ENCODE data around the gene RNF14.

RNF14 gene

DNA sequence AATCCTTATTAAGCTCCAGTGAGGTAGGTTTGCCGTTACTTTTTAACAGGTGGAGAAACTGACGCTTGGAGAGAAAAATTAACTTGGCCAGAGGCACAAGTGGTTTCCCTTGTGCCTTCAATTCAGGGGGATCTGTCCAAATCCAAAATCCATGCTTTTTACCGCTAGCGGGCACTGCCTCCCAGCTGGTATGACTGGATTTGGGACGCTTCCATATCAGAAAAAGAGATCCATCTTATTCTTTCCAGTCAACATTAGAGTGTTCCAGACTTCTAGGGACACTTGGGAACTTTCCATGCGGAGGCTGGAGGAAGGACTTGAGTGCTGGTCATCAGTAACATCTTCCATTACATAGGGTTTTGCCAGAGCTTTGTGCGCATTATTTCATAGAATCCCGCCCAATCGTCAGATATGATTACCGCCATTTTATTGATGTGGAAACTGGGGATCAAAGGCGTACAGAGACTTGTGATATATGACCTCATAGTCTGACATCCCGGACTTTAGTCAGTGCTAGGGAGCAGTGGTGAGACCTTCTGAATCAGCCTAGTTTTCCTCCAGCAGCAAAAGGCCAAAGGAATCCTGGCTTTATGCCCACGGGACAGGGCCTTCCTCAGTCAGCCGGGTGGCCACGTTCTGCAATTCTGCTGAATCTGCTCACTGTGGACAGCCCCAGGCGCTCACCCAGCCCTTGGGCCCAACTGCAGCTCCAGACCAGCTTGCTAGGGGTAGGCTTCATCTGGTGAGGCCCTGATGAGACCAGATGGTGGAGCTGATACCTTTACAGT is 45.0 kb downstream of the RNF14 start:
- TF ChIP-seq, protein P1, sequence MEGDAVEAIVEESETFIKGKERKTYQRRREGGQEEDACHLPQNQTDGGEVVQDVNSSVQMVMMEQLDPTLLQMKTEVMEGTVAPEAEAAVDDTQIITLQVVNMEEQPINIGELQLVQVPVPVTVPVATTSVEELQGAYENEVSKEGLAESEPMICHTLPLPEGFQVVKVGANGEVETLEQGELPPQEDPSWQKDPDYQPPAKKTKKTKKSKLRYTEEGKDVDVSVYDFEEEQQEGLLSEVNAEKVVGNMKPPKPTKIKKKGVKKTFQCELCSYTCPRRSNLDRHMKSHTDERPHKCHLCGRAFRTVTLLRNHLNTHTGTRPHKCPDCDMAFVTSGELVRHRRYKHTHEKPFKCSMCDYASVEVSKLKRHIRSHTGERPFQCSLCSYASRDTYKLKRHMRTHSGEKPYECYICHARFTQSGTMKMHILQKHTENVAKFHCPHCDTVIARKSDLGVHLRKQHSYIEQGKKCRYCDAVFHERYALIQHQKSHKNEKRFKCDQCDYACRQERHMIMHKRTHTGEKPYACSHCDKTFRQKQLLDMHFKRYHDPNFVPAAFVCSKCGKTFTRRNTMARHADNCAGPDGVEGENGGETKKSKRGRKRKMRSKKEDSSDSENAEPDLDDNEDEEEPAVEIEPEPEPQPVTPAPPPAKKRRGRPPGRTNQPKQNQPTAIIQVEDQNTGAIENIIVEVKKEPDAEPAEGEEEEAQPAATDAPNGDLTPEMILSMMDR (IDR thresholded peaks at IDR 0.05; ENCODE audit: low read depth, low read length, missing control alignments): no peak
- DNase-seq (ENCODE audit: low read depth): no peak
- H3K4me3 ChIP-seq (ENCODE audit: low read depth, low read length): no peak overlapping the region

DNA sequence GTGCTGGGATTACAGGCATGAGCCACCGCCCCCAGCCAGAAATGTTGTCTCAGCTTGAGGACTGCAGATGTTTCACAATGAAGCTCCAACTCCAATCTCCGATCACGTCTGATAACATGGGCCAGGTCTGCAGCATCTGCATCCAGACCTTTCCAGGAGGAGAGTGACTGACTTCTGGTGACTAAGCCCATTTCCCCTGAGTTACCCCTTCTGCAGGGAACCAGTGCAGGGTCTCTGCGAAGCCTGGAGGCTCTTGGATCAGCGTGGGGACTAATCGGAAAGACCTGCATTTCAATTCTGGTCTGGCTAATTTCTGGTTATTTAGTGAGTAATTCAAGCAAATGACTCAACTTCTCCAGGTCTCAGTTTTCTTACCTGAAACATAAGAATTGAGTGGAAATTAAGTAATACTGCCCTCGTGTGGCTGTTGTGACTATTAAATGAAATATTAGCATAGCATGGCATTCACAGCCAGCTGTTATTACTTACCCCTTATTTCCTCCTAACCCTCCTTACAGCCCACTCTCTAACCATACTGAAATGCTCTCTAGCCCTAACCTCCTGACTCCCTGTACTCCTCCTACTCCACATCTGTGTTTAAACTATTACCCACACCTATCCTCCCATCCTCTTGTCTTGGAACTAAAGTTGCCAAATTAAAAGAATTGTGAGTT is 46.1 kb downstream of the RNF14 start:
- no peak overlapping the region for H3K4me3 ChIP-seq (ENCODE audit: low read depth, low read length)
- TF ChIP-seq, protein P1 (IDR thresholded peaks at IDR 0.05; ENCODE audit: low read depth, low read length, missing control alignments): peak; percentile 25
- DNase-seq (ENCODE audit: low read depth): no peak

DNA sequence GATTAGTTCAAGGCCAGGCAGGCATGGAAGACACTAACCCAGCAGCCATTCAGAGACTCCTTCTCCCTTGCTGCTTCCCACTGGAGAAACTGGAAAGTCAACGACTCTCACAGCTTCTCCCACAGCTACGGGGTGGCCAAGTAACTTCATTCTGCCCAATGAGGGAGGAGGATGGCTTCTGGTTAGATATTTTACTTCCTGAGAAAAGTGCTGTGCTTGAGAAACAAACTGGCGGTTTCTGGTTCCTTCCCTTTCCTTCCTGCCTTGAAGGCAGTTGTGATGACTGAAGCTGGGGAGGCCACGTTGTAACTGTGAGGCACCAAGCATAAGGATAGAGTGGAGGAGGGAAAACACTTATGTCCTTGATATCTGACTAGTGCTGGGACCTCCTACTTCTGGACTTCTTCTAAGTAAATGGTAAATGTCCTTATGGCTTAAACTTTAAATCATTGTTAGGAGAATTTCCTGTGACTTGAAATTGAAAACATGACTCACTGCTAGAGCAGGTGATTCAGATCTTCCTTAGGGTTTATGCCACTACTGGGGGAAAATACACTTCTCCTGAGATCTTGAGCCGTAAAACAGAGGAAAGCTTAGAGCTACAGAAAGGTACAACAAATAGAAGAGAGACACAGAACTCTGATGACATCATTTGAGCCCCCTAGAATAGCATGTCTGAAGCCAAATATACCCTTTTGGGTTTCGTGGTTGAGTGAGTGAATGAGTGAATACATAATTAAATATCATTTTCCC is 47.1 kb downstream of the RNF14 start:
- no peak overlapping the region for H3K4me3 ChIP-seq (ENCODE audit: low read depth, low read length)
- no peak for DNase-seq (ENCODE audit: low read depth)
- TF ChIP-seq, protein P1 (IDR thresholded peaks at IDR 0.05; ENCODE audit: low read depth, low read length, missing control alignments): no peak

DNA sequence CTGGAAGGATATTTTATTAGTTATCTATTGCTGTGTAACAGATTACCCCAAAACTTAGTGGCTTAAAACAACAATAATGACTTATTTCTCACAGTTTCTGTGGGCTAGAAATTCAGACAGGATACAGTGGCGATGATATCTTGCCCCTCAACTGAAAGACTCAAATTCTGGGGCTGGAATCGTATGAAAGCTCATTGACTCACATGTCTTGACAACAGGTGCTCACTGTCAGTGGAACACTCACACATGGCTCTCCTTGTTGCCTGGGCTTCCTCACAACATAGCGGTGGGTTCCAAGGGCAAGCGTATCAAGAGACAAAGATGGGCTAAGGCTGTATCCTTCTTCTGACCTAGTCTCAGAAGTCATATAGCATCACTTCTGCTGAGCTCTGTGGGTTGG is 47.7 kb downstream of the RNF14 start:
- TF ChIP-seq, protein P1 (IDR thresholded peaks at IDR 0.05; ENCODE audit: low read depth, low read length, missing control alignments): no peak
- no peak overlapping the region for H3K4me3 ChIP-seq (ENCODE audit: low read depth, low read length)
- DNase-seq (ENCODE audit: low read depth): no peak

DNA sequence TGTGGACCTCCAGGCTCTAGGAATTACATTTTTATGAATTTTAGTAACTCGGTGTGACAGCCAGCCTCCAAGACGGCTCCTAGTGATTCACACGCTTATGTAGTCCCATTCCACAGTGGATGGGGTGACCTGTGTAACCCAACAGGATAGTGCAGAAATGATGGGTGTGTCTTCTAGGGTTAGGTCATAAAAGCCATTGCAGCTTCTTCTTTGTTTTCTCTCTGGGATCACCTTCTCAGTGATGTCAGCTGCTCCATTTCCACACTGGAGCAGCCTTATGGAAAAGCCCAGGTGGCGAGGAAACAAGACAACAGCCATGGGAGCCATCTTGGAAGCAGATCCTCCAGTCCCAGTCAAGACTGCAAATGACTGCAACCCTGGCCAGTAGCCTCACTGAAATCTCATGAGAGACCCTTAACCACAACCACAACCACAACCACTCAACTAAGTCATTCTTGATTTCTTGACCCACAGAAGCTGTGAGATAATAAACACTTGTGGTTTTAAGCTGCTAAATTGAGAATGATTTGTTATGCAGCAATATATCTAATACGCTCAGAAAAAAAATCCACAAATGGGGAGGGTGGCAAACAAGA is 49.0 kb downstream of the RNF14 start:
- no peak for DNase-seq (ENCODE audit: low read depth)
- TF ChIP-seq, protein P1 (IDR thresholded peaks at IDR 0.05; ENCODE audit: low read depth, low read length, missing control alignments): no peak
- H3K4me3 ChIP-seq (ENCODE audit: low read depth, low read length): no peak overlapping the region

DNA sequence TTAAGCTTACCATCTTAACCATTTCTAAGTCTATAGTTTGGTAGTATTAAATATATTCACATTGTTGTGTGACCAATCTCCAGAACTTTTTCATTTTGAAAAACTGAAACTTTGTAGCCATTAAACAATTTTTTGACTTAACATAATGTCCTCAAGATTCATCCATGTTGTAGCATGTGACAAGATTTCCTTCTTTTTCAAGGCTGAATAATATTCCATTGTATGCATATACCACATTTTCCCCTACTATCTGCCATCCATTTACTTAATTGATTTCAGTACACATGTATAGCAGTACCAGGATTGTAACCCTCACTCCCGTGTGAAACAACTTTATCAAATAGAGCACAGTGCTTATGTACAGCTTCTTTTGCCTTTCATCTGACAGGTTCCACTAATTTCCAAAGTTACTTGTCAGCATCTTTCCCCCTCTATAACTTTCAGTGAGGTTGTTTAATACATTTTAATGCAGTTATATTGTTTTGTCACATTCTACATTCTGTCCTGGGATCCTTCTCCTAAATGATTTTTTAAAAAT is 51.3 kb downstream of the RNF14 start:
- TF ChIP-seq, protein P1 (IDR thresholded peaks at IDR 0.05; ENCODE audit: low read depth, low read length, missing control alignments): no peak
- no peak for DNase-seq (ENCODE audit: low read depth)
- no peak overlapping the region for H3K4me3 ChIP-seq (ENCODE audit: low read depth, low read length)

All from GM12864 (cell line).